GM10266 (cell line): Measurements from ENCODE around the gene NCLN.

Experiments
- DNase-seq: peaks from one replicate; pipeline ENCODE4 v3.0.0; 2012; ENCODE audit errors: extremely low spot score
- CTCF ChIP-seq: IDR thresholded peaks from 2 replicates; pipeline ENCODE4 v1.5.1; 2012; ENCODE audit warnings: mild to moderate bottlenecking, low read depth; ENCODE audit not compliant: control insufficient read depth, insufficient read depth; ENCODE audit errors: missing control alignments

The NCLN gene

GRCh38 chr19:3185461-3186159 is at the start of gene NCLN:
NCLN (plus strand) TSS chr19:3185930; CDS start chr19:3186031, 101 bp downstream.
- DNase-seq = peak; percentile 93
- TF ChIP-seq CTCF = no peak

GRCh38 chr19:3135961-3136683 is 49.6 kb upstream of the NCLN start, which contains the start of gene GNA15:
GNA15 (plus strand) TSS chr19:3136033; CDS start chr19:3136451, 418 bp downstream.
- no peak for TF ChIP-seq CTCF
- peak; percentile 74 for DNase-seq

- no peak for DNase-seq
- no peak for TF ChIP-seq CTCF
Observed at GRCh38 chr19:3136684-3137055, 49.1 kb upstream of the NCLN start.

GRCh38 chr19:3137119-3137518 is 48.6 kb upstream of the NCLN start:
- no peak for TF ChIP-seq CTCF
- no peak for DNase-seq

GRCh38 chr19:3138268-3138667 is 47.5 kb upstream of the NCLN start:
- TF ChIP-seq CTCF = no peak
- no peak for DNase-seq

GRCh38 chr19:3140667-3141038 is 45.1 kb upstream of the NCLN start:
- no peak for DNase-seq
- no peak for TF ChIP-seq CTCF

- no peak for TF ChIP-seq CTCF
- DNase-seq = no peak
Observed at GRCh38 chr19:3142292-3142670, 43.4 kb upstream of the NCLN start.
